HS-27A (cell line): ENCODE measurements around the gene MT1E.

Experiments used
- DNase-seq: peaks from one replicate; pipeline ENCODE4 v3.0.0-alpha.2; 2012; ENCODE audit warnings: low read depth, missing footprints

MT1E gene

DNA sequence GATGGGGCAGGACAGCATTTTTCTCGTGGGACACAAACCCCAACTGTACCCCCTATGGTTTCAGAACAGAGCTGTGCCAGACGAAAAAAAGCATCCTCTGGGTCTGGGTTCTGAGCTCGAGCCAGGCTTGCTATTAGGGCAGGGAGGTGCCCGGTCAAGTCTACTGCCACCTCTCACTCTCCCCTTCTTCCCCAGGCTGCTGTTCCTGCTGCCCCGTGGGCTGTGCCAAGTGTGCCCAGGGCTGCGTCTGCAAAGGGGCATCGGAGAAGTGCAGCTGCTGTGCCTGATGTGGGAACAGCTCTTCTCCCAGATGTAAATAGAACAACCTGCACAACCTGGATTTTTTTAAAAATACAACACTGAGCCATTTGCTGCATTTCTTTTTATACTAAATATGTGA lies 1.1 kb downstream of the MT1E start:
- DNase-seq: no peak

DNA sequence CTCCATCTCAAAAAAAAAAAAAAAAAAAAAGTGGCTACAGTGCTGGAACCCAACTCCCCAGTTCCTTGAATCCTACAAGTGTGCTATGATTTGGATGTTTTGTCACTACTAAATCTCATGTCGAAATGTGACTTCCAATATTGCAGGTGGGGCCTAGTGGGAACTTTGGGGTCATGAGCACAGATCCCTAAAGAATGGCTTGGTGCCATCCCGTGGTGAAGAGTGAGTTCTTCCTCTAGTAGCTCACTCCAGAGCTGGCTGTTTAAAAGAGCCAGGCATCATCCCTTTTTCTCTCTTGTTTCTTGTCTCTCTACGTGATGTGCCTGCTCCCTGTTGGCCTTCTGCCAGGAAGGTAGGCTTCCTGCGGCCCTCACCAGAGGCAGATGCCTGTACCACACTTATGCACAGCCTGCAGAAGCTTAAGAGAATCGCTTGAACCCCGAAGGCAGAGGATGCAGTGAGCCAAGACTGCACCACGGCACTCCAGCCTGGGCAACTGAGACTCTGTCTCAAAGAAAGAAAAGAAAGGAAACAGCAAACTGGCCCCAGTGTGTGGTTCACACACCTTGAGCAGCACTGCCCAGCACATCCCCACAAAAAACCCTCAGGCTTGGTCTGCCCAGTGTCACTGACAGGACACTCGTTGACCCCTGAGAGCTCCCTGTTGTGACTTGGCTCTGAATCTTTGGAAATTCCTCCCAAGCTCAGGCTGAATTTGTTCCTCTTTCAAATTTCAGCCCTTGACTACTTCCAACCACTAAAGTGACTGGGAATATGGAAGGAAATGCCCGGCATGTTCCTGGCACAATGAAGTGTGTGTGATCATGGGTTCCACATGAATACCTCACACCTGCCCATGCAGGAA lies 3.1 kb downstream of the MT1E start:
- DNase-seq: no peak

- no peak for DNase-seq
Observed at GRCh38 chr16:56629531-56629930, 4.0 kb downstream of the MT1E start.

GRCh38 chr16:56630134-56630533 lies 4.6 kb downstream of the MT1E start:
- DNase-seq: no peak

- DNase-seq: no peak
Observed at GRCh38 chr16:56631197-56631596, 5.6 kb downstream of the MT1E start.

- DNase-seq: no peak
Observed at GRCh38 chr16:56631832-56632155, 6.2 kb downstream of the MT1E start.

- no peak for DNase-seq
Observed at GRCh38 chr16:56632156-56632847, 6.7 kb downstream of the MT1E start, which contains the start of gene MT1M. Gene MT1M, plus strand, starts transcription at chr16:56632659. Its CDS starts 73 bp downstream, at chr16:56632732.

GRCh38 chr16:56632848-56633365 lies 7.3 kb downstream of the MT1E start:
- no peak for DNase-seq

DNA sequence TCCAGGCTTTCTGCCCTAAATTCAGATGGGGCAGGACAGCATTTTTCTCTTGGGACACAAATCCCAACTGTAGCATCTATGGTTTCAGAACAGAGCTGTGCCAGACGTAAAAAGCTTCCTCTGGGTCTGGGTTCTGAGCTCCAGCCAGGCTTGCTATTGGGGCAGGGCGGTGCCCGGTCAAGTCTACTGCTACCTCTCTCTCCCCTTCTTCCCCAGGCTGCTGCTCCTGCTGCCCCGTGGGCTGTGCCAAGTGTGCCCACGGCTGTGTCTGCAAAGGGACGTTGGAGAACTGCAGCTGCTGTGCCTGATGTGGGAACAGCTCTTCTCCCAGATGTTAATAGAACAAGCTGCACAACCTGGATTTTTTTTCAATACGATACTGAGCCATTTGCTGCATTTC lies 8.0 kb downstream of the MT1E start:
- DNase-seq: no peak

- DNase-seq: no peak
Observed at GRCh38 chr16:56634715-56635440, 9.3 kb downstream of the MT1E start.

- no peak for DNase-seq
Observed at GRCh38 chr16:56635441-56635967, 9.9 kb downstream of the MT1E start.

DNA sequence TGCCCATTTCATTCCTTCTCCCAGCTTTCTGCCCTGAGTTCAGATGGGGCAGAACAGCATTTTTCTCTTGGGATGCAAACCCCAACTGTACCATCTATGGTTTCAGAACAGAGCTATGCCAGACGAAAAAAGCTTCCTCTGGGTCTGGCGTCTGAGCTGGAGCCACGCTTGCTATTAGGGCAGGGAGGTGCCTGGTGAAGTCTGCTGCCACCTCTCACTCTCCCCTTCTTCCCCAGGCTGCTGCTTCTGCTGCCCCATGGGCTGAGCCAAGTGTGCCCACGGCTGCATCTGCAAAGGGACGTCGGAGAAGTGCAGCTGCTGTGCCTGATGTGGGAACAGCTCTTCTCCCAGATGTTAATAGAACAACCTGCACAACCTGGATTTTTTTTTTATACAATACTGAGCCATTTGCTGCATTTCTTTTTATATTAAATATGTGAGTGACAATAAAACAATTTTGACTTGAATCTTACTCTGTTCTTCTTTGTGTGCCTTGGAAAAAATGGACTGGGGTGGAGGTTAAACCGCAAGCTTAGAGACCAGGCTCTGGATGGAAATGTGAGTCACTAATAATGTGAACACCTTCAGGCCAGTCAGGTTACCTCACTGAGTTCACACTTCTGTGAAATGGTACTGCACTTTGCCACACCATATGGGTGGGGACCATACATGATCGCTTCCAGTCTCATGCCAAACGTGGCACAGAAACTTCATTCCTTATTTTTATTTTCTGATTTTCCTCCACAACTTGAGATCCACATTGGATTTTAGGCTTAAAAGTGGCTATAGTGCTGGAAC lies 11.2 kb downstream of the MT1E start:
- no peak for DNase-seq

- DNase-seq: no peak
Observed at GRCh38 chr16:56637814-56638750, 12.5 kb downstream of the MT1E start, which contains the start of gene MT1A. Gene MT1A, plus strand, starts transcription at chr16:56638666. Its CDS starts 73 bp downstream, at chr16:56638739.

DNA sequence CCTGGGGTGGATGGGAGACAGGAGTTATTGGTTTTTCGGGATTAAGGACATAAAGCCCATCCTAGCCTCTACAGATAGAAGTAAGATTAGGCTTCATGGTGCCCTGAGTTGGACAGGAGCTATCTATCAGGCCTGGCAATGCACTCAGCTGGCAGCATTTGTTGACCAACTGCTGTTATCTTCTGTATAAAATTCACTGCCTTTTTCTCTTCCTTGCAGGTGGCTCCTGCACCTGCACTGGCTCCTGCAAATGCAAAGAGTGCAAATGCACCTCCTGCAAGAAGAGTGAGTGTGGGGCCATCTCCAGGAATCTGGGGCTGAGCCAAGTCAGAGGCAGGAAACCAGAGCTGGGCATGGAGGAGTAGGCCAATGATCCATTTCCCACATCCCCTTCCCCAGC lies 13.5 kb downstream of the MT1E start:
- DNase-seq: no peak

DNA sequence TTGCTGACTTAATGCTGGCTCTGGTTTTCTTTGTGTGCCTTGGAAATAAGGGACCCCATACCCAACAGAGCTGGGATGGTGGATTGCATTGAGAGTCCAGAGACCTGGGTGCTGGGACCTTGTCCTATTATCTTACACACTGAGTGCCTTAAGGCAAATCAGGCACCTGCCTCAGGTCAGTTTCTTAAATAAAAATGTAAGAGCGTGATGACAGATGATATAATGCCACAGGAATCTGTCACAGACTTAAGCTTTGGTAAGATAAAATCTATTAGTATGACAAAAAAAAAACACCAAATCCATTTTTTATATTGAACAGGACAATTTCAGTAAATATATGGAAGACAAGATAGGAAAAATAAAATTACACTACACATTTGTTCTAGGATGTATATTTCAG lies 14.5 kb downstream of the MT1E start:
- DNase-seq: no peak

GRCh38 chr16:56641166-56641565 lies 15.6 kb downstream of the MT1E start:
- no peak for DNase-seq

DNA sequence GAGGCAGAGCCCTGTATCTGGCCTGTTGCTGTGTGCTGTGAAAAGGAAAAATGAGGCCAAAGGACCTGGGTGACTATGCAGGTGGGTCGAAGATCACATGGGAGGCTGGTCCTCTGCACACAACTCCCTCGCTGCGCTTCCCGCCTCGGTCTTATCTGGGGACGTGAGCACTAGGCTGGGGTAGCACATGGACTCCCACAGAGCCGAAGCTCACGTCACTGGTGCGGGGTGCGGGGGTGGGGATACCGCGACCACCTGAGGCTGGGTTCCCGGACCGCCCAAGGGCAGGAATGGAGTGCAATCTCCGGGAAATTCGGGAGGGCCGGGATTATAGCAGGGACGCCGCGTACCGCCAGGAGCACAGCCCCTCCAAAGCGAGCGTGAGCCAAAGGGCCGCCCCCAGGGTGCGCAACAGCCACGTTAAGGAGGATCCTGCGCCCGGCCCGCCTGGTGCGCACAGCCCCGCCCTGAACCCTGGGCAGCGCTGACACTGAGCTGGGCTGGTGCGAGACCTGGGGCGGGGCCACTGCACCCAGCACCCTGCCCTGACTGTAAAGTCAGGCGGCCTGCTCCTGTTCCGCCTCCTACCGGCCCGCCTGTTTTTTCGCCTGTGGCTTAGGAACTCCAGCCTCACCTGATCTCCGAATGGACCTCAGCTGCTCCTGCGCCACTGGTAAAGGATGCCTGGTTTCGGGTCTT lies 17.6 kb downstream of the MT1E start:
- DNase-seq: no peak

DNA sequence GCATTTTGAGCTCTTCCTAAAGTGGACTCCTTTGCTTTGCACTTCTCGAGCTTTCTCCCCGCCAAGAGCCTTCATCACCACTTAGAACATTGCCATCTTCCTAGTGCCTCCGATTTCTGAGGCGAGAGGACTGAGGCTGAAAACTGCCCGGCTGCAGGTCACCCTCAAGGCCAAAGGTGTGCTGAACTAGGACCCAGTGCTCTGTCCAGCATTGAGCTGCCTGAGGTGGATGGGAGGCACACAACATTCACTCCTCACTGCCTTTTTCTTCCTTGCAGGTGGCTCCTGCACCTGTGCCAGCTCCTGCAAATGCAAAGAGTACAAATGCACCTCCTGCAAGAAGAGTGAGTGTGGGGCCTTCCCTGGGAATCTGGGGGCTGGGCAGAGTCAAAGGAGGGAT lies 18.3 kb downstream of the MT1E start:
- no peak for DNase-seq

GRCh38 chr16:56645311-56645710 lies 19.7 kb downstream of the MT1E start:
- DNase-seq: no peak

GRCh38 chr16:56645838-56646237 lies 20.3 kb downstream of the MT1E start:
- DNase-seq: no peak
